GM19099 (cell line): ENCODE results near the gene FAM171A1.

ENCODE experiments used
- POLR2A ChIP-seq: IDR thresholded peaks from 3 replicates; pipeline ENCODE4 v1.6.1; 2011; ENCODE audit warnings: low read depth; ENCODE audit not compliant: insufficient read length; ENCODE audit errors: extremely low read depth

Gene FAM171A1

DNA sequence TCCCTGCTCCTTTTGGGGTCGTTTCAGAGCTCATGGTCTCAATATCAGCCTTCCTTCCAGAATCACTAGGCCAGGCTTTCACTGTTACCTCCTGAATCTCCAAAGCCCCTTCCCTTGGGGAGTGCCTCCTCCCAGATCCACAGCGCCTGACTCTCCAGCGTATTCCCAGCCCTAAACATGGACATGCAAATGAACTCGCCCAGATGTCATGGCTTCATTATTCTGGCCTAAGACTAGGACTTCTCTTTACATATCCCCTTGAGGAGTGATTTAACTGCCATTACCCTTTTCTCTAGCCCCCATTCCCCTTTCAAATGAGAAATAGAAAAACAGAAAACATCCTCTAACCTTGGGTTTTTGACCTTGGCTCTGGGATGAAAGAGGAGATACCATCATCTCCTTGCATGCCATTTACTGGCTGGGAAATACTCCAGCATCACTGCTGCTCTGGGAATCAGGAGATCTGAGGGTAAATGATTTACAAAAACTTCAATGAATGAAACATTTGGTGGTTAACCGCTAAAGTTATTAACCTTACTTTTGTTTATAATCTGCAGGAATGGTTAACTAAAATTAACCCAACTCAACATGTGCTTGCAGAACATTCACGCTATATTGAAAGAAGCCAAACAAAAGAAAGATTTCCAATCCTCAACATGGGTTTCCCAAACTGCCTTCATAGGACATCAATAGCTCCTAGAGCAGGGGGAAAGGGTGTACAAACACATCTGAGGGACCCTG is 37.0 kb downstream of the FAM171A1 start:
- TF ChIP-seq POLR2A = no peak

DNA sequence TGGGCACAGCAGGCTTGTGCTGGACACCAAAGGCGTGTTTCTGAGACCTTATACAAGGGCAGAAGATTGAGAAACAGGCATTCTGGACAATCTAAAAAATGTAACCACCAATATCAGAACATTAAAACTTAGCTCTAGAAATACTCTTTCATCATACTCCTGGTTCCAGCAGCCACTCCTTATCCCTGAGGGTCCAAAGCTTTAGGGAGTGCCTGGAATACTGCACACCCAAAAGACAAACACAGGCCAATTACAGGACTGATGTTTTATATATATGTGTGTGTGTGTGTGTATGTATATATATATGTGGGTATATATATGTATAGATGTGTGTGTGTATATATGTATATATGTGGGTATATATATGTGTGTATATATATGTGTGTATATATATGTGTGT is 39.6 kb downstream of the FAM171A1 start:
- no peak for TF ChIP-seq POLR2A

DNA sequence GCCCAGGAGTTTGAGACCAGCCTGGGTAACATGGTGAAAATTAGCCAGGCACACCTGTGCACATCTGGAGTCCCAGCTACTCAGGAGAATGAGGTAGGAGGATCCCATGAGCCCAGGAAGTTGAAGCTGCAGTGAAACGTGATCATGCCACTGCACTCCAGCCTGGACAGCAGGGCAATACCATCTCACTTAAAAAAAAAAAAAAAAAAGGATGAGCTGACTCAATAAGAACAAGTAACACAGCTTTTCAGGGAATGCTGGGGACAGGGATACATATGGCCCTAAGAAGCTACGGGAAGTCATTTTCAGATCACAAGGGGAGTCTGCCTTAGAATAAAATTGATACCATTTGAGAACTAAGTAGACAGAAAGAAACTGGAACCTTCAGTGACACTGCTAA is 41.7 kb downstream of the FAM171A1 start:
- TF ChIP-seq POLR2A = no peak

DNA sequence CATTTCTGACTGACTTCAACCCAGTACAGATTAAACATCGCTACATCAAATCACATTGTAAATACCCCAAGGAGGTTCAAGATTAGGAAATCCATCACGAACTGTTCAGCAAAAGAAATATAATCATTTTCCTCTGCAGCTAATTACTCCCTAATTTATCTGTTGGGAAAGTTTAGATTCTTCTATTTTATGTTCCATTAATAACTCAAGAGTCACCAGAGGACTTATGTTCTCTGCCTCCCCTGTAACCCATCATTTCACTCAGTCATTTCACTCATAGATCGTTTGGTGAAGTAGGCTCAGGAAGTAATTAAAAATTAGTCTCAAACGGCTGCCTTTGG is 45.2 kb downstream of the FAM171A1 start:
- no peak for TF ChIP-seq POLR2A

DNA sequence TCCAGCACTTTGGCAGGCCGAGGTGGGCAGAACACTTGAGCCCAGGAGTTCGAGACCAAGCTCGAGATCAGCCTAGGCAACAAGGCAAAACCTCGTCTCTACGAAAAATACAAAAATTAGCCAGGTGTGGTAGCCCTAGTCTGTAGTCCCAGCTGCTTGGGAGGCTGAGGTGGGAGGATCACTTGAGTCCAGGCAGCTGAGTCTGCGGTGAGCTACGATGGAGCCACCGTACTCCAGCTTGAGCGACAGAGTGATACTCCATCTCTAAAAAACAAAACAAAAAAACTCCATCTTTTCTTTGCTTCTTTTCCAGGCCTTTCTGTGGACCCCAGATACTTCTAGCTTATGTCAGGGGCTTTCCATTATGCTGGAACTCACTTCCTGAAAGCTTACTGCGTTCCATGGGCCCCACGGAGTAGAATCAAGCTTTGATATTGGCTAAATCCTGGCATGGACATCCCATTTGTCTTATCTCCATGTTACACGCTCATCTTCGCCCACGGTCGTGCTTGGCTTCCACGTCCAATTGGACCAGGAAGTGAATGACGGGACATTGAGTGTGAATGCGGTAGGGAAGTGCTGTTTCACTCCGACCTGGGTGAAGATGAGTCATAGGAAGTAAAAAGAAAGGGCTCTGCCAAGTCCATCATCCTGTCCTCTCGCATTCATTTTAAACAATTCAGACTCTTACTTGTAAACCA is 45.7 kb downstream of the FAM171A1 start:
- TF ChIP-seq POLR2A = no peak

DNA sequence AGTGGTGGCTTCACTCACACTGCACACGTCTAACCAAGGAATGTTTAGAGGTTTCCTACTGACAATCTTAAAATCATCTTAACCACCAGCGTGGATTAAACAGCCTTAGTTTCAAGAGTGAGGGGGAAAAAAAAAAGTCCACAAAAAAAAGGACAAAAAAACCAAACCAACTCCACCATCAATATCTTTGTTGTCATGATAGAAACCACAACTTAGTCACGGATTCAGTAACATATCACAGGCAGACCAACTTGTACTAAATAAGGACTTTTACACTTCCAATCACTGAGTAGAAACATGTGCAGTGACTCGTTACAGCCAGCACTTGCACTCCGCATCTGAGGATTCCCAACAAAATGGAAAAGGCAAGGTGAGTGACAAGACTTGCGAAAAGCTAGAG is 46.5 kb downstream of the FAM171A1 start:
- no peak for TF ChIP-seq POLR2A

DNA sequence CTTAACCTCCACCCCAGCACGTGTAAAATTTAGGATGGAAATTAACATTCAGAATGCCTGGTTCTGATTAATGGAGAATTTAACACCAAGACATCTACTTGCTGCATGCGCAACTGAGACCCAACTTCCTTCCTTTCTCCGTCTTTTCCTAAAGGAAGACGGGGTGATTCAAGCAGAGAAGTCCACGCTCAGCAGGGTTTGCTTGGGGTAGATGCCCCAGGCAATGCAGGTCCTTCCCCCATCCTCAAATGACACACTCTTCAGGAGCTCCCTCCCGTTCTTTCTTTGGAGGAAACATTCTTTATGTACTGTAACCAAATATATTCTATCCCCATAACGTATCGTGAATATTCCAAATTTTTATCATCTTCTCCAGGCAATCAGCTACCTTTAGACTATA is 47.0 kb downstream of the FAM171A1 start:
- no peak for TF ChIP-seq POLR2A

DNA sequence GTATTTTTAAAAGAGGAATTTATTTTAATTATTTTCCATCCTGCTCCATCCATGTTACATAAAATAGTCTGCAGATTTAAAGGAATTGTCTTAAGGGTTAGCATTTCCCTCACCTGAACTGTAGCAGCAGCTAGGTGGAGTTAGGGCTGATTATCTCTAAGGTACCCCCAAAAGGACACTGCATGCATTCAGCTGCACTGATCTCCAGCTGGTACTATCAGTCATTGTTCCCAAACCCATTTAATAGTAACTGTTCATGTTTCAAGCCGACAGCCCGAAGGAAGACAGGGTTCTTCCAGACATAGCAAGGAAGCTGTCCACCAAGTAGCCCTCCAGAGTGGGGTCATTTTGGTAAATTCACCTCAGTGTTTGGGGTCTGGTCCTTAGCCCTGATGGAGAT is 48.7 kb downstream of the FAM171A1 start:
- no peak for TF ChIP-seq POLR2A

DNA sequence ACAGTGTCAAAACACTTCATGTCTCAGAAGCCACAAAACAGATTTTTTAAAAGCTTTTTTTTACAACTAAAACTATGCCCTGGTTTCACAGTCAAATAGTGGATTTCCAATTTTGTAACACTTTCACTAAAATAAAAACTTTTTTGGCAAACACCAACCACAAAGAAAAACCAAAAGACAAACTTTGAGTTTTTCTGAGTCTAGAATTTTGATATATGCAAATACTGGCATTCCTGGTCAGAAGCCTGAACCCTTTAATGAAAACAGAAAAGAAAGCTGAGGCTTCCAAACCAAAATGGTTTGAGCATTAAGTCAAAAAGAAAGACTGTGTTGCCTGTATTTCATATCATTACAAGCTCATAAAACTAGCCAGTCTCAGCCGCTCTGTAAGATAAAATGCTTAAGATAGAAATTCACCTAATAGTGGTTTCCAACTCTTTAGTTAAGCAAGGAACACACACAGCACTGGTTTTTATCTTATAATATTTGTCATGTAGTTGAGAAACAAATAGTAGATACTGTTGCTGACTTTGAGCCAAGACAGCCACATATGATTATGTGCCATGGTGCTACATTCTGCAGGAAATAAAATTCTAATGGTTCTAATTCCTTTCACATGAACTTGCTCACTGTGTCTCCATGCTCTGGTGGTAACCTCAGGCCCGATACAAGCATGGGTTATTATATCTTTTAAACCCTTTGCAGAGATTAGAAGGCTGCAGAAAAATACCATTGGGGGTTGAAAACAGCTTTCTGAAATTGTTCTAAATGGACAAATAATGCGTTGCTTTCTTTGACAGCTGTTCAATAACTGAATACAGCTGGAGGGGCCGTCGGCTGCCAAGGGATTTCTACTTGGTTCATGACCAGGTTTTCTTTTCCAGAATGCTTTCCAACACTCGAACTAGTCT is 49.4 kb downstream of the FAM171A1 start:
- no peak for TF ChIP-seq POLR2A

DNA sequence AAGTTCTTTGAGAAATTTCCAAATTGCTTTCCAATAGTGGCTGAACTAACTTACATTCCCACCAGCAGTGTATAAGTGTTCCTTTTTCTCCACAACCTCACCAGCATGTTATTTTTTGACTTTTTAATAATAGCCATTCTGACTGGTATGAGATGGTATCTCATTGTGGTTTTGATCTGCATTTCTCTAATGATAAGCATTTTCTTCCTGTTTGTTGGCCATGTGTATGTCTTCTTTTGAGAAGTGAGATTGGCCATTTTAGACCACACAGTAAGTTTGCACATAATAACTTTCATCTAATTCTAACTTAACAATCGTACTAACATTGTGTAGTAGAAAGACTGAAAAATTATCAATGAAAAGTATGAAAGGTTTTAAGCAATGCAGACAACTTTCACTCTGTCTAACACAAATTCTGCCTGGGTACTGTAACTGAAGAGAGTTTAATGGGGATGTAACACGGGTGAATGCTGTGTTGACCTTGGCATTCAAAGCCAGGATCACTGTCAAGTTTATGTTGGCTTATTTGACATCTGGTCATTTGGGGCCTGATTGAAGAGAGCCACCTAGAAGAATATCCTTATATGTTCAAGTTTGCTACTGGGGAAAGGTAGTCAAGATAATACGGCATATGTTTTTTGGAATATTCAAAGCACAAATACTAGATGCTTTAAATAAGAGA is 50.4 kb downstream of the FAM171A1 start:
- TF ChIP-seq POLR2A = no peak

DNA sequence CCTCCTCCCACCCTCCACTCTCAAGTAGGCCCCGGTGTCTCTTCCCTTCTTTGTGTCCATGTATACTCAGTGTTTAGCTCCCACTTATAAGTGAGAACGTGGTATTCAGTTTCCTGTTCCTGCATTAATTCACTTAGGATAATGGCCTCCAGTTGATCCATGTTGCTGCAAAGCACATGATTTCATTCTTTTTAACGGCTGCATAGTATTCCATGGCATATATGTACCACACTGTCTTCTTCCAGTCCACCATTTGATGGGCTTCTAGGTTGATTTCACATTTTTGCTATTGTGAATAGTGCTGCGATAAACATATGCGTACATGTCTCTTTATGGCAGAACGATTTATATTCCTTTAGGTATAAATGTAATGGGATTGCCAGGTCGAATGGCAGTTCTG is 51.0 kb downstream of the FAM171A1 start:
- TF ChIP-seq POLR2A = no peak

DNA sequence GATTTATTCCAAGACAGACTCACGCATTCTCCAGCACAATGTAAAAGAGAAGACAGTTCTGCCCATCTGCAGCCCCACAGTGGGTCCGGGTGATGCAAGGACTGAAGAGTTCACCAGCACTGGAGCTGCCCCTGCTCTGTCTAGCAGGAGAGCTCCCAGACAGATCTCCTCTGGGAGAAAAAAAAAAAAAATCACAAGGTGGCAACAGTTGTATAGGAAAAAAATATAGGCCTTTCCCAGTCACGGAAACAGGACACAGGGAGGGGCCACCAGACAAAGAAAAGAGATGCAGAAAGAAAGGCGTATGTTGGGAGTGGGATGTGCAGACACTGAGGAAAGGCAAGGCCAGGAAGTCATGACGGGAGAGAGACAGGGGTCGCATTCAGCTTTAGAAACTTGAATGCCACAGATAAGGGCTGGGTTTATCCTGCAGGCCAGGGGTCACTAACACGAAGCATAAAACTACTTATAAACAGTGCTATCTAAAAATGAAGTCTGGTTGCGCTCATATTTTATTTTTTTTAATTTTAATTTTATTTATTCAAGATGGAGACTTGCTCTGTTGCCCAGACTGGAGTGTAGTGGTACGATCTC is 54.1 kb downstream of the FAM171A1 start:
- TF ChIP-seq POLR2A = no peak

DNA sequence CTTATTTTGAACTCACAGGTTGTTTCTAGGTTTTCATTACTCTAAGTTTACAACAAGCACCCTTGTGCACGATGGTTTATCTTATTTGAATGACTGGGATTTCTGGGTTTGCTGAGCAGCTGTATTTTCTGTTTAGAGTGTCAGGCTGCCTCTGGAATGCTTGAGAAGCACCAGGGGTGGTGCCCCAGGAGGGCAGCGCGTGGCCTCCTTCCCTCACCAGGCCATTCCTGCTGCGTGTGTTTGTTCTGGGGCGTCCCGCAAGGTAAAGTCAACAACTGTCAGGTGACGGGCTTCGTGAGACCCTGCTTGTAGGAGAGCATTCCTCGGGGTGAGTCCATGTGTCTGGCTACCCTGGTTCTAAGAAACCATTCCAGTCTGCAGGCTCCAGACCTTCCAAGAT is 54.9 kb downstream of the FAM171A1 start:
- no peak for TF ChIP-seq POLR2A

DNA sequence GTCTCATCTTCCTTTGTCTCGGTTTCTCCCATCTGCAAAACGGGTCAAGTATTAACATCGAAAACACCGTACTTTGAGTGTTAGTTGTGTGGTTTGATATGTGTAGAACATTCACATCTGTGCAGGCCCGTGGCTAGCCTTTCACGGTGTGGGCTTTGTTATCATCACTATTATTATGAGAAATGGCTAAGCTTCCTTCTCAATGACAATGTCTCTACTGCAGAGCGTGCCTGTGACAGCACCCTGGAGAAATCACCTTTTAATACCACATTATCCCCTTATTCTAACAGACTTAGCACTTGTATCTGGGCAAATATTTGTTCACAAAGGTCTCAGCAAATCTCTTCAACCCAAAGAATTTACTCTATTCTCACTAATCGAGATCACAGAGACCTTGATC is 55.8 kb downstream of the FAM171A1 start:
- TF ChIP-seq POLR2A = no peak
